Hepatocyte (in vitro differentiated cells): ENCODE measurements around the gene UBAP2.

Experiments used
- EZH2 ChIP-seq: fragments of 200-600 bp; sonication (generic); IDR thresholded peaks from 2 replicates; pipeline ENCODE4 v1.6.1; 2016; ENCODE audit warnings: antibody characterized with exemption, mild to moderate bottlenecking, borderline replicate concordance
- TF ChIP-seq, protein P1 (sequence below): fragments of 200-600 bp; sonication (generic); IDR thresholded peaks from 2 replicates; pipeline ENCODE4 v1.5.1; 2016; ENCODE audit warnings: antibody characterized with exemption, mild to moderate bottlenecking; ENCODE audit not compliant: poor library complexity

DNA sequence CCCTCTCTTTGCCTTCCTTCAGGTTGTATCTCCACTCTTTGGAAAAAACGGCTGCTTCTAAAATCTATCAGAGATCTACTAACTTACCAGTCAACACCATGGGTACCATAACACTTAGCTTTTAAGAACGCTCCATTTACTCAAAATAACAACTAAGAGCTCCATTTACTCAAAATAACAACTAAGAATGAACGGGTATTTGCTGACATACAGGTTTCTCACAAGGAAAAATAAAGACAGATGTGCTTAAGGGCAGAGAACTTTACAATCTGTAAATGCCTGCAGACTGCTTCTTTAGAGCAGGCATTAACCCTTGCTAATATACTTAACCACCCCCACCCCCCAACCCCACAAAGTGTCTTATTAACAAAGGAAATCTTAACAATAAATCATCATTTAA lies 2.8 kb downstream of the UBAP2 start:
- TF ChIP-seq, protein P1, sequence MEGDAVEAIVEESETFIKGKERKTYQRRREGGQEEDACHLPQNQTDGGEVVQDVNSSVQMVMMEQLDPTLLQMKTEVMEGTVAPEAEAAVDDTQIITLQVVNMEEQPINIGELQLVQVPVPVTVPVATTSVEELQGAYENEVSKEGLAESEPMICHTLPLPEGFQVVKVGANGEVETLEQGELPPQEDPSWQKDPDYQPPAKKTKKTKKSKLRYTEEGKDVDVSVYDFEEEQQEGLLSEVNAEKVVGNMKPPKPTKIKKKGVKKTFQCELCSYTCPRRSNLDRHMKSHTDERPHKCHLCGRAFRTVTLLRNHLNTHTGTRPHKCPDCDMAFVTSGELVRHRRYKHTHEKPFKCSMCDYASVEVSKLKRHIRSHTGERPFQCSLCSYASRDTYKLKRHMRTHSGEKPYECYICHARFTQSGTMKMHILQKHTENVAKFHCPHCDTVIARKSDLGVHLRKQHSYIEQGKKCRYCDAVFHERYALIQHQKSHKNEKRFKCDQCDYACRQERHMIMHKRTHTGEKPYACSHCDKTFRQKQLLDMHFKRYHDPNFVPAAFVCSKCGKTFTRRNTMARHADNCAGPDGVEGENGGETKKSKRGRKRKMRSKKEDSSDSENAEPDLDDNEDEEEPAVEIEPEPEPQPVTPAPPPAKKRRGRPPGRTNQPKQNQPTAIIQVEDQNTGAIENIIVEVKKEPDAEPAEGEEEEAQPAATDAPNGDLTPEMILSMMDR = no peak
- no peak for TF ChIP-seq EZH2
